Hematopoietic multipotent progenitor cell treated with erythropoietin and hydrocortisone succinate and interleukin-3 and kit ligand, for 15 days (in vitro differentiated cells): Measurements from ENCODE around the gene GLCCI1.
A peak's percentile ranks its signal among the peaks of the same experiment; 100 is the strongest.

Experiments
- DNase-seq: peaks from one replicate; pipeline ENCODE4 v3.0.0-alpha.2; 2015; ENCODE audit warnings: low spot score

The GLCCI1 gene

GRCh38 chr7:8130663-8131062 is 162.1 kb downstream of the GLCCI1 start:
- no peak for DNase-seq

GRCh38 chr7:8131694-8132605 is 163.4 kb downstream of the GLCCI1 start:
- peak; percentile 65 for DNase-seq

- DNase-seq, result no peak
Measured at GRCh38 chr7:8133188-8133848, 164.7 kb downstream of the GLCCI1 start.

- no peak for DNase-seq
Measured at GRCh38 chr7:8134089-8134733, 165.6 kb downstream of the GLCCI1 start.

GRCh38 chr7:8135417-8135816 is 166.8 kb downstream of the GLCCI1 start:
- no peak for DNase-seq

GRCh38 chr7:8136051-8136730 is 167.6 kb downstream of the GLCCI1 start:
- DNase-seq, result no peak
